H9 (cell line): ENCODE measurements around the gene SLC35F2. TPM values are rescaled to one million over a fixed set of nuclear protein-coding genes. Genes with fewer than 3 reads are reported as not detected.

Source experiments
- DNase-seq: peaks from one replicate; pipeline ENCODE4 v3.0.0-alpha.2; 2017
- H2AFZ ChIP-seq: one replicate; pipeline ENCODE4 v1.6.1; 2013; ENCODE audit warnings: mild to moderate bottlenecking, low read length, control low read depth, moderate library complexity
- H2AK5ac ChIP-seq: 2 replicates; pipeline ENCODE4 v1.6.1; 2013; ENCODE audit warnings: low read length, control low read depth, mixed read lengths; ENCODE audit not compliant: insufficient read length
- H2BK120ac ChIP-seq: one replicate; pipeline ENCODE4 v1.6.1; 2013; ENCODE audit warnings: low read depth, mild to moderate bottlenecking, low read length, control low read depth, inconsistent platforms; ENCODE audit not compliant: poor library complexity, severe bottlenecking
- H2BK12ac ChIP-seq: 2 replicates; pipeline ENCODE4 v1.6.1; 2013; ENCODE audit warnings: low read length, control low read depth, mixed read lengths, low read depth; ENCODE audit not compliant: insufficient read length
- H2BK15ac ChIP-seq: 2 replicates; pipeline ENCODE4 v1.6.1; 2013; ENCODE audit warnings: low read depth, low read length, control low read depth
- H2BK20ac ChIP-seq: one replicate; pipeline ENCODE4 v1.6.1; 2013; ENCODE audit warnings: low read depth, mild to moderate bottlenecking, low read length, control low read depth, inconsistent platforms; ENCODE audit not compliant: poor library complexity, severe bottlenecking
- H2BK5ac ChIP-seq: 2 replicates; pipeline ENCODE4 v1.6.1; 2013; ENCODE audit warnings: low read length, control low read depth, mixed read lengths; ENCODE audit not compliant: insufficient read length
- H3K14ac ChIP-seq: 2 replicates; pipeline ENCODE4 v1.6.1; 2013; ENCODE audit warnings: low read length, control low read depth; ENCODE audit not compliant: insufficient read depth
- H3K18ac ChIP-seq: 2 replicates; pipeline ENCODE4 v1.6.1; 2013; ENCODE audit warnings: low read depth, mild to moderate bottlenecking, mixed read lengths, low read length, control low read depth; ENCODE audit not compliant: insufficient read length
- H3K23ac ChIP-seq: 2 replicates; pipeline ENCODE4 v1.6.1; 2013; ENCODE audit warnings: low read length, control low read depth, mixed read lengths, low read depth; ENCODE audit not compliant: insufficient read length
- H3K23me2 ChIP-seq: 2 replicates; pipeline ENCODE4 v1.6.1; 2013; ENCODE audit warnings: low read depth, mild to moderate bottlenecking, mixed read lengths, low read length, control low read depth; ENCODE audit not compliant: insufficient read length, poor library complexity, severe bottlenecking
- H3K27ac ChIP-seq: 2 replicates; pipeline ENCODE4 v1.5.1; 2013; ENCODE audit warnings: low read length, control low read depth, mixed read lengths, low read depth; ENCODE audit not compliant: insufficient read length
- H3K27me3 ChIP-seq: 2 replicates; pipeline ENCODE4 v1.6.1; 2013; ENCODE audit warnings: low read length, control low read depth, inconsistent platforms; ENCODE audit not compliant: insufficient read depth
- H3K4ac ChIP-seq: 2 replicates; pipeline ENCODE4 v1.6.1; 2013; ENCODE audit warnings: low read depth, mild to moderate bottlenecking, control low read depth, inconsistent platforms, low read length, moderate library complexity
- H3K4me1 ChIP-seq: 2 replicates; pipeline ENCODE4 v1.6.1; 2013; ENCODE audit warnings: low read length, control low read depth, inconsistent platforms; ENCODE audit not compliant: insufficient read depth
- H3K4me2 ChIP-seq: 2 replicates; pipeline ENCODE4 v1.6.1; 2013; ENCODE audit warnings: low read length, control low read depth, mixed read lengths; ENCODE audit not compliant: insufficient read length, insufficient read depth
- H3K56ac ChIP-seq: 2 replicates; pipeline ENCODE4 v1.6.1; 2013; ENCODE audit warnings: low read depth, mild to moderate bottlenecking, mixed read lengths, low read length, control low read depth; ENCODE audit not compliant: insufficient read length
- H3K79me1 ChIP-seq: 2 replicates; pipeline ENCODE4 v1.6.1; 2013; ENCODE audit warnings: low read depth, mild to moderate bottlenecking, moderate library complexity, low read length, control low read depth, inconsistent platforms; ENCODE audit not compliant: insufficient read depth, poor library complexity, severe bottlenecking
- H3K79me2 ChIP-seq: 2 replicates; pipeline ENCODE4 v1.6.1; 2013; ENCODE audit warnings: low read length, control low read depth, inconsistent platforms; ENCODE audit not compliant: insufficient read depth
- H3K9ac ChIP-seq: 2 replicates; pipeline ENCODE4 v1.6.1; 2013; ENCODE audit warnings: low read length, control low read depth, mixed read lengths; ENCODE audit not compliant: insufficient read length; ENCODE audit errors: extremely low read depth
- H3K9me3 ChIP-seq: one replicate; pipeline ENCODE4 v1.6.1; 2013; ENCODE audit warnings: low read depth, low read length, inconsistent platforms; ENCODE audit not compliant: control insufficient read depth
- H3T11ph ChIP-seq: one replicate; pipeline ENCODE4 v1.6.1; 2013; ENCODE audit warnings: mild to moderate bottlenecking, low read length, control low read depth, inconsistent platforms
- H4K20me1 ChIP-seq: one replicate; pipeline ENCODE4 v1.6.1; 2013; ENCODE audit not compliant: control insufficient read depth, insufficient read length, insufficient read depth
- H4K5ac ChIP-seq: 2 replicates; pipeline ENCODE4 v1.6.1; 2013; ENCODE audit warnings: low read depth, mild to moderate bottlenecking, mixed read lengths, low read length, control low read depth; ENCODE audit not compliant: insufficient read length
- H4K8ac ChIP-seq: replicated peaks from 2 replicates; pipeline ENCODE4 v1.6.1; 2013; ENCODE audit warnings: low read length, control low read depth, mixed read lengths, low read depth; ENCODE audit not compliant: insufficient read length
- H4K91ac ChIP-seq: 2 replicates; pipeline ENCODE4 v1.6.1; 2013; ENCODE audit warnings: low read depth, mild to moderate bottlenecking, moderate library complexity, mixed read lengths, low read length, control low read depth; ENCODE audit not compliant: insufficient read length
- H3K27ac Mint-ChIP-seq, 3 experiments: 2 replicates in 2 of 3; 3 replicates in 1 of 3; pipeline ENCODE4 v1.8.0; 2020 to 2021; ENCODE audit warnings: mixed read lengths in 3 of 3, mild to moderate bottlenecking in 1 of 3, moderate library complexity in 1 of 3
- H3K27me3 Mint-ChIP-seq: 2 replicates; pipeline ENCODE4 v1.8.0; 2021; ENCODE audit warnings: low read depth, mild to moderate bottlenecking, moderate library complexity, mixed read lengths
- H3K36me3 Mint-ChIP-seq, 3 experiments: 2 replicates in 2 of 3; 3 replicates in 1 of 3; pipeline ENCODE4 v1.8.0; 2020 to 2021; ENCODE audit warnings: low read depth in 3 of 3, mixed read lengths in 3 of 3; ENCODE audit not compliant: insufficient read depth in 1 of 3
- H3K4me1 Mint-ChIP-seq, 2 experiments: 2 replicates each; pipeline ENCODE4 v1.8.0; 2020; ENCODE audit warnings: mixed read lengths in 2 of 2
- H3K4me3 Mint-ChIP-seq, 2 experiments: 2 replicates in 1 of 2; 3 replicates in 1 of 2; pipeline ENCODE4 v1.8.0; 2020 to 2021; ENCODE audit warnings: mild to moderate bottlenecking in 2 of 2, mixed read lengths in 2 of 2, moderate library complexity in 1 of 2
- H3K9me3 Mint-ChIP-seq, 2 experiments: 2 replicates in 1 of 2; 3 replicates in 1 of 2; pipeline ENCODE4 v1.8.0; 2020; ENCODE audit warnings: mild to moderate bottlenecking in 2 of 2, mixed read lengths in 2 of 2, moderate library complexity in 1 of 2
- CTCF ChIP-seq: fragments of 200-600 bp; sonication (generic); conservative IDR thresholded peaks from 3 replicates; pipeline ENCODE4 v1.8.0; 2021; ENCODE audit warnings: antibody characterized with exemption, mild to moderate bottlenecking
- WGBS: extraction: QIAGEN DNeasy Blood & Tissue Kit; methylation state at CpG from one replicate; pipeline ENCODE4 v1.1.7; 2013; ENCODE audit warnings: missing lambda C conversion rate, low lambda C conversion rate, mixed read lengths; ENCODE audit not compliant: insufficient read length; ENCODE audit errors: extremely low coverage; 5-methylcytosine and 5-hydroxymethylcytosine counted together
- total RNA-seq: library from RNA; stranded (reverse); gene quantifications from 2 replicates; pipeline ENCODE4 v1.2.1, GENCODE V29; 2021

The SLC35F2 gene
- total RNA-seq, 1 experiment from 2014 or later = 24.0 TPM

- H4K91ac ChIP-seq = no peak overlapping the region
- H3T11ph ChIP-seq = no peak overlapping the region
- H4K20me1 ChIP-seq = no peaks in the 10 kb centered on the region
- H3K79me1 ChIP-seq = no peaks in the 10 kb centered on the region
- Mint-ChIP-seq H3K4me3 (no peak overlapping the region), H3K27ac (peak overlapping the region in 1 of 3 experiments; percentile 66; a peak in 2 of 7 replicates), H3K4me1 (peaks cover 5 to 11% of the 10 kb centered on the region in 2 experiments), H3K9me3 (no peaks in the 10 kb centered on the region), H3K27me3 (no peaks in the 10 kb centered on the region), H3K36me3 (peaks cover 7 to 40% (median 30%) of the 10 kb centered on the region in 3 experiments; a peak in 6 of 7 replicates)
- no peak overlapping the region for H3K56ac ChIP-seq
- no peak overlapping the region for H2BK12ac ChIP-seq
- H3K23ac ChIP-seq = no peak overlapping the region
- H4K8ac ChIP-seq = no peak overlapping the region
- H3K4me2 ChIP-seq = no peak overlapping the region
- no peaks in the 10 kb centered on the region for H3K23me2 ChIP-seq
- no peak overlapping the region for H2BK5ac ChIP-seq
- no peaks in the 10 kb centered on the region for H3K9me3 ChIP-seq
- H3K27ac ChIP-seq = no peak overlapping the region
- no peak overlapping the region for H3K4ac ChIP-seq
- H3K9ac ChIP-seq = no peak overlapping the region
- no peak overlapping the region for H2AK5ac ChIP-seq
- H3K14ac ChIP-seq = no peak overlapping the region
- no CpG with 5 or more reads among the region's 5 CpGs for WGBS
- H4K5ac ChIP-seq = no peak overlapping the region
- H3K4me1 ChIP-seq = no peaks in the 10 kb centered on the region
- no peak overlapping the region for H2BK120ac ChIP-seq
- DNase-seq = no peak
- no peak overlapping the region for H2BK20ac ChIP-seq
- H2AFZ ChIP-seq = no peak overlapping the region
- H3K79me2 ChIP-seq = no peaks in the 10 kb centered on the region
- no peaks in the 10 kb centered on the region for H3K27me3 ChIP-seq
- H2BK15ac ChIP-seq = no peak overlapping the region
- no peak for TF ChIP-seq CTCF
- no peak overlapping the region for H3K18ac ChIP-seq
These were observed 66.5 kb downstream of the SLC35F2 start for GRCh38 chr11:107792049-107792443.
